GM12878 (cell line): ENCODE data around the gene AHCYL2. TPM values are rescaled to one million over a fixed set of nuclear protein-coding genes. Genes with fewer than 3 reads are reported as not detected.
A peak's percentile ranks its signal among the peaks of the same experiment; 100 is the strongest.

Source experiments
- BACH1 ChIP-seq: fragments of 450-650 bp; IDR thresholded peaks from 2 replicates; pipeline ENCODE4 v1.6.1; 2017; ENCODE audit warnings: mild to moderate bottlenecking, borderline replicate concordance
- CEBPZ ChIP-seq: fragments of 150-350 bp; IDR thresholded peaks from 2 replicates; pipeline ENCODE4 v1.6.1; 2016; ENCODE audit warnings: low read depth, low read length
- CUX1 ChIP-seq: IDR thresholded peaks from 2 replicates; pipeline ENCODE4 v1.6.1; 2012; ENCODE audit warnings: improper control_type of control experiment, low read depth, low read length; ENCODE audit not compliant: insufficient replicate concordance
- JUNB ChIP-seq: IDR thresholded peaks from 2 replicates; pipeline ENCODE4 v1.6.1; 2016; ENCODE audit warnings: antibody characterized with exemption, mild to moderate bottlenecking
- KLF5 ChIP-seq: fragments of 450-650 bp; IDR thresholded peaks from 2 replicates; pipeline ENCODE4 v1.6.1; 2014; ENCODE audit warnings: mild to moderate bottlenecking; ENCODE audit not compliant: partially characterized antibody
- NBN ChIP-seq: fragments of 450-650 bp; IDR thresholded peaks from 2 replicates; pipeline ENCODE4 v1.6.1; 2016
- NR2C1 ChIP-seq: fragments of 450-650 bp; IDR thresholded peaks from 2 replicates; pipeline ENCODE4 v1.6.1; 2017; ENCODE audit warnings: antibody characterized with exemption, mild to moderate bottlenecking, moderate library complexity
- RELA ChIP-seq: fragments of 450-650 bp; IDR thresholded peaks from 2 replicates; pipeline ENCODE4 v1.8.0; 2014; ENCODE audit warnings: borderline replicate concordance; ENCODE audit not compliant: partially characterized antibody
- RUNX3 ChIP-seq: IDR thresholded peaks from 2 replicates; pipeline ENCODE4 v1.6.1; 2012; ENCODE audit warnings: low read length, inconsistent platforms
- SPI1 ChIP-seq: IDR thresholded peaks from 2 replicates; pipeline ENCODE4 v1.6.1; 2011; ENCODE audit warnings: low read depth, mild to moderate bottlenecking, low read length, moderate library complexity, borderline replicate concordance; ENCODE audit not compliant: insufficient read depth
- ZBED1 ChIP-seq: IDR thresholded peaks from 2 replicates; pipeline ENCODE4 v1.6.1; 2016; ENCODE audit warnings: borderline replicate concordance
- ZBTB4 ChIP-seq: fragments of 450-650 bp; formaldehyde crosslinking; IDR thresholded peaks from 2 replicates; pipeline ENCODE4 v1.4.0; 2022; ENCODE audit warnings: mild to moderate bottlenecking, moderate library complexity
- ZSCAN29 ChIP-seq: fragments of 450-650 bp; IDR thresholded peaks from 2 replicates; pipeline ENCODE4 v1.6.1; 2017; ENCODE audit warnings: mild to moderate bottlenecking, moderate library complexity
- polyA plus RNA-seq, 11 experiments: library from polyadenylated mRNA; depleted of rRNA in 4 of 11; unstranded in 6 of 11; stranded (reverse) in 5 of 11; fragments of >200 nt; fragmentation: Nextera tagmentation in 4 of 11; fragmentation: Illumina TruSeq in 1 of 11; extraction: Ambion mirVana in 4 of 11; extraction: Trizol in 1 of 11; gene quantifications; 1 replicate in 1 of 11; 2 replicates in 10 of 11; pipeline versions ENCODE4 v1.2.1 to v1.2.3, GENCODE V29; 2011 to 2016; ENCODE audit warnings: inconsistent platforms in 2 of 11, missing spikeins in 2 of 11, low read depth in 1 of 11
- total RNA-seq, 4 experiments: library from RNA; depleted of rRNA in 3 of 4; stranded (reverse); fragments of >200 nt in 3 of 4; fragmentation: Illumina TruSeq in 1 of 4; extraction: Trizol in 1 of 4; gene quantifications; 2 replicates each; pipeline versions ENCODE4 v1.2.1 to v1.2.3, GENCODE V29; 2013 to 2021
- TF ChIP-seq, protein P1 (sequence below): fragments of 450-650 bp; IDR thresholded peaks from 2 replicates; pipeline ENCODE4 v1.6.1; 2018; ENCODE audit warnings: mild to moderate bottlenecking, low read depth, moderate library complexity; ENCODE audit not compliant: partially characterized antibody

AHCYL2 gene
- total and polyA plus RNA-seq, 10 of the 15 experiments (the other 5 are each of a cell fraction or from before 2014, with no cell fraction given): 1.7 to 29.1 (median 5.4) TPM

GRCh38 chr7:129368389-129368986, 143.7 kb downstream of the AHCYL2 start (continued):
- TF ChIP-seq ZBTB4: no peak
- no peak for TF ChIP-seq ZBED1
- no peak for TF ChIP-seq ZSCAN29
- TF ChIP-seq CUX1: no peak
- no peak for TF ChIP-seq NR2C1
- TF ChIP-seq RELA: peak; percentile 85
- TF ChIP-seq SPI1: peak; percentile 62; the same call in 1 of the 2 replicates
- TF ChIP-seq BACH1: peak; percentile 51; the same call in 1 of the 2 replicates
- no peak for TF ChIP-seq CEBPZ
- TF ChIP-seq JUNB: peak; percentile 89
- TF ChIP-seq KLF5: no peak
- TF ChIP-seq, protein P1, sequence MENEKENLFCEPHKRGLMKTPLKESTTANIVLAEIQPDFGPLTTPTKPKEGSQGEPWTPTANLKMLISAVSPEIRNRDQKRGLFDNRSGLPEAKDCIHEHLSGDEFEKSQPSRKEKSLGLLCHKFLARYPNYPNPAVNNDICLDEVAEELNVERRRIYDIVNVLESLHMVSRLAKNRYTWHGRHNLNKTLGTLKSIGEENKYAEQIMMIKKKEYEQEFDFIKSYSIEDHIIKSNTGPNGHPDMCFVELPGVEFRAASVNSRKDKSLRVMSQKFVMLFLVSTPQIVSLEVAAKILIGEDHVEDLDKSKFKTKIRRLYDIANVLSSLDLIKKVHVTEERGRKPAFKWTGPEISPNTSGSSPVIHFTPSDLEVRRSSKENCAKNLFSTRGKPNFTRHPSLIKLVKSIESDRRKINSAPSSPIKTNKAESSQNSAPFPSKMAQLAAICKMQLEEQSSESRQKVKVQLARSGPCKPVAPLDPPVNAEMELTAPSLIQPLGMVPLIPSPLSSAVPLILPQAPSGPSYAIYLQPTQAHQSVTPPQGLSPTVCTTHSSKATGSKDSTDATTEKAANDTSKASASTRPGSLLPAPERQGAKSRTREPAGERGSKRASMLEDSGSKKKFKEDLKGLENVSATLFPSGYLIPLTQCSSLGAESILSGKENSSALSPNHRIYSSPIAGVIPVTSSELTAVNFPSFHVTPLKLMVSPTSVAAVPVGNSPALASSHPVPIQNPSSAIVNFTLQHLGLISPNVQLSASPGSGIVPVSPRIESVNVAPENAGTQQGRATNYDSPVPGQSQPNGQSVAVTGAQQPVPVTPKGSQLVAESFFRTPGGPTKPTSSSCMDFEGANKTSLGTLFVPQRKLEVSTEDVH: no peak
- peak; percentile 56; the same call in 1 of the 2 replicates for TF ChIP-seq RUNX3
- peak; percentile 63; the same call in 1 of the 2 replicates for TF ChIP-seq NBN
